Measurements from ENCODE around the gene HSPA13. TPM values are rescaled to one million over a fixed set of nuclear protein-coding genes. Genes with fewer than 3 reads are reported as not detected.

The HSPA13 gene
- total RNA-seq, 1 experiment from 2014 or later, result 28.6 TPM

DNA sequence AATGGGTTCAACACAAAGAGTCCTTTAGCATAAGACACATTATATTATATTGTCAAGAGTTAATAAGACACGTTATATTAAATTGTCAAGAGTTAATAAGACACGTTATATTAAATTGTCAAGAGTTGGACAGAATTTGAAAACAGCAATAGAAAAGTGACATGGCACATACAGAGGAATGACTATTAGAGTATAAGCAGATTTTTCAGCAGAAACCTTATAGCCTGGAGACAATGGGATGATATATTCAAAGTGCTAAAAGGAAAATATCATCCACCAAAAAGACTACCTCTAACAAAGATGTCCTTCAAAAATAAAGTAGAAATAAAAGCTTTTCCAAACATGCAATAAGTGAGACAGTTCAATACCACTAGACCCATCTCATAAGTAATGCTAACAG is 36.0 kb upstream of the HSPA13 start:
- peaks cover 18% of the 10 kb centered on the region for H3K36me3 Mint-ChIP-seq
- CTCF ChIA-PET, result no interaction called here
- no peak overlapping the region for H3K4me3 Mint-ChIP-seq
- DNase-seq (ENCODE audit: low spot score), result no peak
- TF ChIP-seq CREB1 (CRISPR knock-in tag; IDR thresholded peaks at IDR 0.05), result no peak
- TF ChIP-seq, protein P1, sequence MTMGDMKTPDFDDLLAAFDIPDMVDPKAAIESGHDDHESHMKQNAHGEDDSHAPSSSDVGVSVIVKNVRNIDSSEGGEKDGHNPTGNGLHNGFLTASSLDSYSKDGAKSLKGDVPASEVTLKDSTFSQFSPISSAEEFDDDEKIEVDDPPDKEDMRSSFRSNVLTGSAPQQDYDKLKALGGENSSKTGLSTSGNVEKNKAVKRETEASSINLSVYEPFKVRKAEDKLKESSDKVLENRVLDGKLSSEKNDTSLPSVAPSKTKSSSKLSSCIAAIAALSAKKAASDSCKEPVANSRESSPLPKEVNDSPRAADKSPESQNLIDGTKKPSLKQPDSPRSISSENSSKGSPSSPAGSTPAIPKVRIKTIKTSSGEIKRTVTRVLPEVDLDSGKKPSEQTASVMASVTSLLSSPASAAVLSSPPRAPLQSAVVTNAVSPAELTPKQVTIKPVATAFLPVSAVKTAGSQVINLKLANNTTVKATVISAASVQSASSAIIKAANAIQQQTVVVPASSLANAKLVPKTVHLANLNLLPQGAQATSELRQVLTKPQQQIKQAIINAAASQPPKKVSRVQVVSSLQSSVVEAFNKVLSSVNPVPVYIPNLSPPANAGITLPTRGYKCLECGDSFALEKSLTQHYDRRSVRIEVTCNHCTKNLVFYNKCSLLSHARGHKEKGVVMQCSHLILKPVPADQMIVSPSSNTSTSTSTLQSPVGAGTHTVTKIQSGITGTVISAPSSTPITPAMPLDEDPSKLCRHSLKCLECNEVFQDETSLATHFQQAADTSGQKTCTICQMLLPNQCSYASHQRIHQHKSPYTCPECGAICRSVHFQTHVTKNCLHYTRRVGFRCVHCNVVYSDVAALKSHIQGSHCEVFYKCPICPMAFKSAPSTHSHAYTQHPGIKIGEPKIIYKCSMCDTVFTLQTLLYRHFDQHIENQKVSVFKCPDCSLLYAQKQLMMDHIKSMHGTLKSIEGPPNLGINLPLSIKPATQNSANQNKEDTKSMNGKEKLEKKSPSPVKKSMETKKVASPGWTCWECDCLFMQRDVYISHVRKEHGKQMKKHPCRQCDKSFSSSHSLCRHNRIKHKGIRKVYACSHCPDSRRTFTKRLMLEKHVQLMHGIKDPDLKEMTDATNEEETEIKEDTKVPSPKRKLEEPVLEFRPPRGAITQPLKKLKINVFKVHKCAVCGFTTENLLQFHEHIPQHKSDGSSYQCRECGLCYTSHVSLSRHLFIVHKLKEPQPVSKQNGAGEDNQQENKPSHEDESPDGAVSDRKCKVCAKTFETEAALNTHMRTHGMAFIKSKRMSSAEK (CRISPR knock-in tag; IDR thresholded peaks at IDR 0.05; ENCODE audit: borderline replicate concordance), result no peak
- TF ChIP-seq TEAD4 (CRISPR knock-in tag; IDR thresholded peaks at IDR 0.05), result no peak
- TF ChIP-seq, protein P2, sequence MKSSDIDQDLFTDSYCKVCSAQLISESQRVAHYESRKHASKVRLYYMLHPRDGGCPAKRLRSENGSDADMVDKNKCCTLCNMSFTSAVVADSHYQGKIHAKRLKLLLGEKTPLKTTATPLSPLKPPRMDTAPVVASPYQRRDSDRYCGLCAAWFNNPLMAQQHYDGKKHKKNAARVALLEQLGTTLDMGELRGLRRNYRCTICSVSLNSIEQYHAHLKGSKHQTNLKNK (CRISPR knock-in tag; IDR thresholded peaks at IDR 0.05), result no peak
- TF ChIP-seq, protein P3, sequence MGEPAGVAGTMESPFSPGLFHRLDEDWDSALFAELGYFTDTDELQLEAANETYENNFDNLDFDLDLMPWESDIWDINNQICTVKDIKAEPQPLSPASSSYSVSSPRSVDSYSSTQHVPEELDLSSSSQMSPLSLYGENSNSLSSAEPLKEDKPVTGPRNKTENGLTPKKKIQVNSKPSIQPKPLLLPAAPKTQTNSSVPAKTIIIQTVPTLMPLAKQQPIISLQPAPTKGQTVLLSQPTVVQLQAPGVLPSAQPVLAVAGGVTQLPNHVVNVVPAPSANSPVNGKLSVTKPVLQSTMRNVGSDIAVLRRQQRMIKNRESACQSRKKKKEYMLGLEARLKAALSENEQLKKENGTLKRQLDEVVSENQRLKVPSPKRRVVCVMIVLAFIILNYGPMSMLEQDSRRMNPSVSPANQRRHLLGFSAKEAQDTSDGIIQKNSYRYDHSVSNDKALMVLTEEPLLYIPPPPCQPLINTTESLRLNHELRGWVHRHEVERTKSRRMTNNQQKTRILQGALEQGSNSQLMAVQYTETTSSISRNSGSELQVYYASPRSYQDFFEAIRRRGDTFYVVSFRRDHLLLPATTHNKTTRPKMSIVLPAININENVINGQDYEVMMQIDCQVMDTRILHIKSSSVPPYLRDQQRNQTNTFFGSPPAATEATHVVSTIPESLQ (CRISPR knock-in tag; IDR thresholded peaks at IDR 0.05), result no peak
- TF ChIP-seq SOX15 (CRISPR knock-in tag; IDR thresholded peaks at IDR 0.05), result no peak
- TF ChIP-seq ZNF121 (CRISPR knock-in tag; IDR thresholded peaks at IDR 0.05), result no peak
- no peak for TF ChIP-seq FOXJ3 (CRISPR knock-in tag; IDR thresholded peaks at IDR 0.05; ENCODE audit: borderline replicate concordance)
- TF ChIP-seq USF1 (CRISPR knock-in tag; IDR thresholded peaks at IDR 0.05), result no peak
- TF ChIP-seq CBFB (CRISPR knock-in tag; IDR thresholded peaks at IDR 0.05; ENCODE audit: low read depth), result no peak
- TF ChIP-seq, protein P4, sequence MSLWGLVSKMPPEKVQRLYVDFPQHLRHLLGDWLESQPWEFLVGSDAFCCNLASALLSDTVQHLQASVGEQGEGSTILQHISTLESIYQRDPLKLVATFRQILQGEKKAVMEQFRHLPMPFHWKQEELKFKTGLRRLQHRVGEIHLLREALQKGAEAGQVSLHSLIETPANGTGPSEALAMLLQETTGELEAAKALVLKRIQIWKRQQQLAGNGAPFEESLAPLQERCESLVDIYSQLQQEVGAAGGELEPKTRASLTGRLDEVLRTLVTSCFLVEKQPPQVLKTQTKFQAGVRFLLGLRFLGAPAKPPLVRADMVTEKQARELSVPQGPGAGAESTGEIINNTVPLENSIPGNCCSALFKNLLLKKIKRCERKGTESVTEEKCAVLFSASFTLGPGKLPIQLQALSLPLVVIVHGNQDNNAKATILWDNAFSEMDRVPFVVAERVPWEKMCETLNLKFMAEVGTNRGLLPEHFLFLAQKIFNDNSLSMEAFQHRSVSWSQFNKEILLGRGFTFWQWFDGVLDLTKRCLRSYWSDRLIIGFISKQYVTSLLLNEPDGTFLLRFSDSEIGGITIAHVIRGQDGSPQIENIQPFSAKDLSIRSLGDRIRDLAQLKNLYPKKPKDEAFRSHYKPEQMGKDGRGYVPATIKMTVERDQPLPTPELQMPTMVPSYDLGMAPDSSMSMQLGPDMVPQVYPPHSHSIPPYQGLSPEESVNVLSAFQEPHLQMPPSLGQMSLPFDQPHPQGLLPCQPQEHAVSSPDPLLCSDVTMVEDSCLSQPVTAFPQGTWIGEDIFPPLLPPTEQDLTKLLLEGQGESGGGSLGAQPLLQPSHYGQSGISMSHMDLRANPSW (CRISPR knock-in tag; conservative IDR thresholded peaks at IDR 0.05; ENCODE audit: low read depth), result no peak
- no peak for TF ChIP-seq MYBL2 (CRISPR knock-in tag; IDR thresholded peaks at IDR 0.05)
- TF ChIP-seq MXD4 (CRISPR knock-in tag; IDR thresholded peaks at IDR 0.05; ENCODE audit: borderline replicate concordance), result no peak
- H3K9me3 Mint-ChIP-seq, result peaks cover 34% of the 10 kb centered on the region
- 0 out of 2 replicates have a peak, but pooled peaks cover 3% of the 10 kb centered on the region for H3K27me3 Mint-ChIP-seq (ENCODE audit: low read depth)
- H3K27ac Mint-ChIP-seq, result no peak overlapping the region
- POLR2A ChIA-PET, result no interaction called here
- no peak for ATAC-seq
- H3K4me1 Mint-ChIP-seq, result peaks cover 8% of the 10 kb centered on the region

DNA sequence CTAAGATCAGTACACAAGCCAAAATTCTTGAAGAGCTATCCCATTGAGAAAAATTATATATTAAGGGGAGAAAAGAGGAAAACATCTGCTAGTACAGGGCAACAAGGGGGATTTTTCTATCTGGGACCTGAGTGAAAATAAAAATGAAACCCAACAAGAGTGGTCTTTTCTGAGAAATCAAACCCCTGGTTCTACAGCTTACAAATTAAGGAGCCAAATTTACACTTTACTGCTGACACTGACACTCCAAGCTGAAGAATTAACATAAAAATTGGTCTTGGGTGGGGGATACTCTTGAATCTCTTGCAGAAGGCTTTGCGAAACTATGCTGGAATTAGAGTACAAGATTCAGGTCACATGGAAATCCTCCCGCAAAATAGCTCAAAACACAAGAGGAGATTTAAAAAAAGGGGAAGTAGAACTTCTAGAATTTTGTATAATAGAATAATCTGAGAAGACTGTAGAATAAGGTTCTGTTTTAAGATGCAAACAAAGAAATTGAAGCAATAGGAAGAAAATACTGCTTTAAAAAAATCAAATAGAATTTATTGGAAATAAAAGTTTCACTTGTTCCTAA is 32.1 kb upstream of the HSPA13 start:
- Mint-ChIP-seq H3K27me3 (ENCODE audit: low read depth) (no peaks in the 10 kb centered on the region), H3K4me3 (no peak overlapping the region), H3K9me3 (peaks cover 30% of the 10 kb centered on the region), H3K4me1 (peaks cover 14% of the 10 kb centered on the region), H3K36me3 (peaks cover 18% of the 10 kb centered on the region), H3K27ac (no peak overlapping the region)
- ATAC-seq (no peak), DNase-seq (ENCODE audit: low spot score) (no peak)
- CTCF ChIA-PET, result no interaction called here
- POLR2A ChIA-PET, result no interaction called here
- TF ChIP-seq ELF4 (CRISPR knock-in tag; IDR thresholded peaks at IDR 0.05; ENCODE audit: low read depth), result no peak
- TF ChIP-seq, protein P3 (CRISPR knock-in tag; IDR thresholded peaks at IDR 0.05), result no peak
- no peak for TF ChIP-seq TCF7 (CRISPR knock-in tag; IDR thresholded peaks at IDR 0.05; ENCODE audit: low read depth)
- no peak for TF ChIP-seq SOX15 (CRISPR knock-in tag; IDR thresholded peaks at IDR 0.05)
- TF ChIP-seq ZNF671 (CRISPR knock-in tag; IDR thresholded peaks at IDR 0.05), result no peak
- no peak for TF ChIP-seq CREM (CRISPR knock-in tag; IDR thresholded peaks at IDR 0.05)
- no peak for TF ChIP-seq CDX4 (CRISPR knock-in tag; IDR thresholded peaks at IDR 0.05; ENCODE audit: borderline replicate concordance)
- TF ChIP-seq E2F5 (CRISPR knock-in tag; IDR thresholded peaks at IDR 0.05), result no peak
- no peak for TF ChIP-seq MXD4 (CRISPR knock-in tag; IDR thresholded peaks at IDR 0.05; ENCODE audit: borderline replicate concordance)
- TF ChIP-seq MYBL2 (CRISPR knock-in tag; IDR thresholded peaks at IDR 0.05), result no peak
- no peak for TF ChIP-seq HMGA2 (CRISPR knock-in tag; IDR thresholded peaks at IDR 0.05)
- no peak for TF ChIP-seq JUN (CRISPR knock-in tag; IDR thresholded peaks at IDR 0.05)

Data from WTC11 (cell line).